Tibial nerve (tissue), 4 donors: ENCODE results near the gene HMGCL. TPM values are rescaled to one million over a fixed set of nuclear protein-coding genes. Genes with fewer than 3 reads are reported as not detected.
A peak's percentile ranks its signal among the peaks of the same experiment; 100 is the strongest.

Experiments
- DNase-seq, 2 donors: peaks; one replicate each; pipeline ENCODE4 v3.0.0-alpha.2; 2019; ENCODE audit warnings: low spot score in 2 of 2
- H3K27ac ChIP-seq, 4 donors: fragments of 200-600 bp; sonication (generic) in 3 of 4; one replicate each; pipeline ENCODE4 v1.5.1; 2017 to 2019; ENCODE audit warnings: mild to moderate bottlenecking in 1 of 4
- H3K27me3 ChIP-seq, 2 donors: fragments of 200-600 bp; sonication (generic) in 1 of 2; one replicate each; pipeline versions ENCODE4 v1.5.1 to v1.6.0; 2017 to 2019
- H3K36me3 ChIP-seq, 3 donors: fragments of 200-600 bp; sonication (generic); one replicate each; pipeline ENCODE4 v1.5.1; 2018 to 2019
- H3K4me1 ChIP-seq, 4 donors: fragments of 200-600 bp; sonication (generic) in 3 of 4; one replicate each; pipeline ENCODE4 v1.5.1; 2017 to 2019
- H3K4me3 ChIP-seq, 4 donors: fragments of 200-600 bp; sonication (generic) in 3 of 4; one replicate each; pipeline ENCODE4 v1.5.1; 2017 to 2019; ENCODE audit warnings: mild to moderate bottlenecking in 1 of 4, moderate library complexity in 1 of 4
- H3K9me3 ChIP-seq, 4 donors: fragments of 200-600 bp; sonication (generic) in 3 of 4; one replicate each; pipeline ENCODE4 v1.5.1; 2017 to 2019
- CTCF ChIP-seq, 5 experiments: fragments of 200-600 bp in 3 of 5; fragments of 450-650 bp in 2 of 5; sonication (generic) in 3 of 5; IDR thresholded peaks; one replicate each; pipeline ENCODE4 v1.5.1; 2016 to 2019; ENCODE audit warnings: antibody characterized with exemption in 5 of 5, mild to moderate bottlenecking in 3 of 5, moderate library complexity in 2 of 5
- EP300 ChIP-seq, 2 donors: sonication (generic); formaldehyde crosslinking; IDR thresholded peaks; one replicate each; pipeline ENCODE4 v1.6.1; 2017; ENCODE audit warnings: antibody characterized with exemption in 2 of 2, mild to moderate bottlenecking in 1 of 2
- POLR2A ChIP-seq, 2 donors: fragments of 450-650 bp; IDR thresholded peaks; one replicate each; pipeline ENCODE4 v1.6.1; 2017; ENCODE audit warnings: antibody characterized with exemption in 2 of 2, mild to moderate bottlenecking in 2 of 2, moderate library complexity in 2 of 2
- WGBS, 2 donors: methylation state at CpG; one replicate each; pipeline ENCODE4 v1.1.5; 2018; 5-methylcytosine and 5-hydroxymethylcytosine counted together
- total RNA-seq, 4 donors: library from RNA; depleted of rRNA; stranded (reverse); fragments of >200 nt; gene quantifications; one replicate each; pipeline ENCODE4 v1.1.0, GENCODE V29; 2016

Gene HMGCL
- total RNA-seq, result 10 to 100 TPM; 38.7 to 53.3 (median 44.3) TPM

- H3K27ac ChIP-seq, result peak within 1 kb of the TSS; percentile 93 to 99 (median 96)
- H3K9me3 ChIP-seq, result no peaks in the 10 kb centered on the region
- TF ChIP-seq EP300 (IDR thresholded peaks at IDR 0.05), result peak; percentile 87 to 97
- TF ChIP-seq CTCF (IDR thresholded peaks at IDR 0.05), result peak in 1 of 5 experiments; percentile 39
- TF ChIP-seq POLR2A (IDR thresholded peaks at IDR 0.05), result peak; percentile 76 to 85
- H3K36me3 ChIP-seq, result peaks cover 0 to 1% (median 0%) of the 10 kb centered on the region in 3 donors
- no peaks in the 10 kb centered on the region for H3K27me3 ChIP-seq
- peak; percentile 86 to 87 for DNase-seq
- H3K4me3 ChIP-seq, result peak within 1 kb of the TSS; percentile 92 to 99 (median 96)
- WGBS, 2 donors, result 0% methylated on average over 30 to 38 of the region's 42 CpGs
- peaks cover 0 to 11% (median 6%) of the 10 kb centered on the region in 4 donors for H3K4me1 ChIP-seq
Observed at GRCh38 chr1:23825076-23825761, at the start of gene HMGCL. Gene HMGCL, minus strand, starts transcription at chr1:23825429. Its CDS starts 14 bp downstream, at chr1:23825415.

- Histone ChIP-seq H3K27ac (no peak overlapping the region), H3K27me3 (no peaks in the 10 kb centered on the region), H3K4me1 (peaks cover 0 to 10% (median 3%) of the 10 kb centered on the region in 4 donors), H3K4me3 (no peak overlapping the region), H3K36me3 (no peaks in the 10 kb centered on the region), H3K9me3 (peaks cover 0 to 7% (median 0%) of the 10 kb centered on the region in 4 donors)
- TF ChIP-seq POLR2A (IDR thresholded peaks at IDR 0.05), result no peak
- no peak for TF ChIP-seq CTCF (IDR thresholded peaks at IDR 0.05)
- TF ChIP-seq EP300 (IDR thresholded peaks at IDR 0.05), result no peak
- DNase-seq, result no peak
- 83 to 88% methylated on average over 3 of the region's 3 CpGs for WGBS, 2 donors
Observed at GRCh38 chr1:23872421-23872820, 47.2 kb upstream of the HMGCL start.

- Histone ChIP-seq H3K27ac (peak overlapping the region in 2 of 4 donors; percentile 78 to 80), H3K4me3 (peak overlapping the region in 2 of 4 donors; percentile 74 to 82)
- WGBS, 2 donors, result 54 to 61% methylated on average over 10 of the region's 10 CpGs
Observed at GRCh38 chr1:23869051-23869450, 43.8 kb upstream of the HMGCL start.

GRCh38 chr1:23868557-23869016, 43.4 kb upstream of the HMGCL start:
- WGBS, 2 donors, result 13 to 15% methylated on average over 20 of the region's 20 CpGs
- Histone ChIP-seq H3K27me3 (no peaks in the 10 kb centered on the region), H3K4me1 (peaks cover 0 to 25% (median 9%) of the 10 kb centered on the region in 4 donors), H3K9me3 (no peaks in the 10 kb centered on the region), H3K27ac (peak overlapping the region; percentile 16 to 80 (median 54)), H3K4me3 (peak overlapping the region; percentile 73 to 82 (median 76)), H3K36me3 (peaks cover 0 to 19% (median 0%) of the 10 kb centered on the region in 3 donors)
- TF ChIP-seq CTCF (IDR thresholded peaks at IDR 0.05) (peak in 2 of 5 experiments; percentile 17 to 44), POLR2A (IDR thresholded peaks at IDR 0.05) (no peak), EP300 (IDR thresholded peaks at IDR 0.05) (no peak)
- DNase-seq, result peak in 1 of 2 donors; percentile 18

More at GRCh38 chr1:23869051-23869450, 43.8 kb upstream of the HMGCL start:
- Histone ChIP-seq H3K9me3 (no peaks in the 10 kb centered on the region), H3K4me1 (peaks cover 0 to 25% (median 9%) of the 10 kb centered on the region in 4 donors), H3K27me3 (no peaks in the 10 kb centered on the region), H3K36me3 (peaks cover 0 to 14% (median 0%) of the 10 kb centered on the region in 3 donors)
- TF ChIP-seq EP300 (IDR thresholded peaks at IDR 0.05) (no peak), POLR2A (IDR thresholded peaks at IDR 0.05) (no peak), CTCF (IDR thresholded peaks at IDR 0.05) (no peak)
- no peak for DNase-seq
